ENCODE results near the gene LTA.

Gene LTA
- total RNA-seq = 5.6 to 893 (median 28.0) reads per million in 9 experiments

GRCh38 chr6:31572041-31572911 is at the start of gene LTA:
TSS of gene LTA (plus strand) at chr6:31572289. CDS start at chr6:31572743, 454 bp downstream.
- Mint-ChIP-seq H3K27ac (peak within 1 kb of the TSS; percentile 92 to 98), H3K4me1 (ENCODE audit: low read depth in 2 of 2) (peaks cover 73 to 94% of the 10 kb centered on the region in 2 donors), H3K9me3 (no peaks in the 10 kb centered on the region), H3K27me3 (no peaks in the 10 kb centered on the region), H3K4me3 (peak within 1 kb of the TSS; percentile 82 to 99), H3K36me3 (ENCODE audit: insufficient read depth) (peaks cover 68% of the 10 kb centered on the region)
- DNase-seq = peak; percentile 66 to 71 (median 67)
- ATAC-seq (replicated peaks) = peak; percentile 59

GRCh38 chr6:31525553-31525931 is 46.5 kb upstream of the LTA start:
- peak overlapping the region in 1 of 2 donors; percentile 30 for H3K27ac Mint-ChIP-seq
- no peaks in the 10 kb centered on the region for H3K9me3 Mint-ChIP-seq
- no peak overlapping the region for H3K4me3 Mint-ChIP-seq
- no peak for ATAC-seq (replicated peaks)
- peaks cover 5 to 7% of the 10 kb centered on the region in 2 donors for H3K4me1 Mint-ChIP-seq (ENCODE audit: low read depth in 2 of 2)
- no peak for DNase-seq
- H3K36me3 Mint-ChIP-seq (ENCODE audit: insufficient read depth) = peaks cover 18% of the 10 kb centered on the region
- H3K27me3 Mint-ChIP-seq = no peaks in the 10 kb centered on the region

GRCh38 chr6:31525932-31526591 is 46.0 kb upstream of the LTA start:
- ATAC-seq (replicated peaks) = no peak

GRCh38 chr6:31528307-31528777 is 43.7 kb upstream of the LTA start:
- peaks cover 14 to 24% of the 10 kb centered on the region in 2 donors for H3K4me1 Mint-ChIP-seq (ENCODE audit: low read depth in 2 of 2)
- peak overlapping the region; percentile 84 to 85 for H3K27ac Mint-ChIP-seq
- H3K9me3 Mint-ChIP-seq = no peaks in the 10 kb centered on the region
- no peaks in the 10 kb centered on the region for H3K27me3 Mint-ChIP-seq
- H3K4me3 Mint-ChIP-seq = no peak overlapping the region
- ATAC-seq (replicated peaks) (no peak), DNase-seq (no peak)
- peaks cover 45% of the 10 kb centered on the region for H3K36me3 Mint-ChIP-seq (ENCODE audit: insufficient read depth)

More at GRCh38 chr6:31525932-31526591, 46.0 kb upstream of the LTA start:
- H3K4me1 Mint-ChIP-seq (ENCODE audit: low read depth in 2 of 2) = peaks cover 8 to 9% of the 10 kb centered on the region in 2 donors
- H3K27me3 Mint-ChIP-seq = no peaks in the 10 kb centered on the region
- H3K9me3 Mint-ChIP-seq = no peaks in the 10 kb centered on the region
- H3K27ac Mint-ChIP-seq = peak overlapping the region in 1 of 2 donors; percentile 30
- H3K4me3 Mint-ChIP-seq = no peak overlapping the region
- peaks cover 24% of the 10 kb centered on the region for H3K36me3 Mint-ChIP-seq (ENCODE audit: insufficient read depth)
- DNase-seq = no peak

GRCh38 chr6:31528821-31529328 is 43.2 kb upstream of the LTA start, which contains the start of gene MCCD1:
TSS of gene MCCD1 (plus strand) at chr6:31528962. CDS start at chr6:31529015, 53 bp downstream.
- no peak within 1 kb of the TSS for H3K4me3 Mint-ChIP-seq
- DNase-seq = no peak
- H3K9me3 Mint-ChIP-seq = no peaks in the 10 kb centered on the region
- H3K4me1 Mint-ChIP-seq (ENCODE audit: low read depth in 2 of 2) = peaks cover 14 to 26% of the 10 kb centered on the region in 2 donors
- peak; percentile 5 for ATAC-seq (replicated peaks)
- no peaks in the 10 kb centered on the region for H3K27me3 Mint-ChIP-seq
- peak within 1 kb of the TSS; percentile 84 to 85 for H3K27ac Mint-ChIP-seq
- H3K36me3 Mint-ChIP-seq (ENCODE audit: insufficient read depth) = peaks cover 50% of the 10 kb centered on the region

GRCh38 chr6:31529329-31530150 is 42.5 kb upstream of the LTA start:
- H3K27me3 Mint-ChIP-seq = no peaks in the 10 kb centered on the region
- peak overlapping the region; percentile 84 to 85 for H3K27ac Mint-ChIP-seq
- no peak for DNase-seq

GRCh38 chr6:31530659-31531058 is 41.4 kb upstream of the LTA start:
- no peak overlapping the region for H3K4me3 Mint-ChIP-seq
- H3K27me3 Mint-ChIP-seq = no peaks in the 10 kb centered on the region
- ATAC-seq (replicated peaks) (no peak), DNase-seq (no peak)
- no peaks in the 10 kb centered on the region for H3K9me3 Mint-ChIP-seq
- no peak overlapping the region for H3K27ac Mint-ChIP-seq
- peaks cover 68% of the 10 kb centered on the region for H3K36me3 Mint-ChIP-seq (ENCODE audit: insufficient read depth)
- peaks cover 14 to 33% of the 10 kb centered on the region in 2 donors for H3K4me1 Mint-ChIP-seq (ENCODE audit: low read depth in 2 of 2)

More at GRCh38 chr6:31529329-31530150, 42.5 kb upstream of the LTA start:
- Mint-ChIP-seq H3K9me3 (no peaks in the 10 kb centered on the region), H3K4me1 (ENCODE audit: low read depth in 2 of 2) (peaks cover 14 to 26% of the 10 kb centered on the region in 2 donors), H3K36me3 (ENCODE audit: insufficient read depth) (peaks cover 57% of the 10 kb centered on the region), H3K4me3 (no peak overlapping the region)
- ATAC-seq (replicated peaks) = peak; percentile 16

- H3K36me3 Mint-ChIP-seq (ENCODE audit: insufficient read depth) = peaks cover 73% of the 10 kb centered on the region
- DNase-seq (no peak), ATAC-seq (replicated peaks) (no peak)
- H3K4me1 Mint-ChIP-seq (ENCODE audit: low read depth in 2 of 2) = peaks cover 16 to 33% of the 10 kb centered on the region in 2 donors
- H3K9me3 Mint-ChIP-seq = no peaks in the 10 kb centered on the region
- H3K27ac Mint-ChIP-seq = no peak overlapping the region
- no peak overlapping the region for H3K4me3 Mint-ChIP-seq
- H3K27me3 Mint-ChIP-seq = no peaks in the 10 kb centered on the region
Measured at GRCh38 chr6:31531162-31531561, 40.9 kb upstream of the LTA start.

- Mint-ChIP-seq H3K4me3 (no peak overlapping the region), H3K9me3 (no peaks in the 10 kb centered on the region), H3K27ac (peak overlapping the region; percentile 46 to 60), H3K27me3 (no peaks in the 10 kb centered on the region), H3K4me1 (ENCODE audit: low read depth in 2 of 2) (peaks cover 20 to 33% of the 10 kb centered on the region in 2 donors), H3K36me3 (ENCODE audit: insufficient read depth) (peaks cover 81% of the 10 kb centered on the region)
- DNase-seq (no peak), ATAC-seq (replicated peaks) (no peak)
Measured at GRCh38 chr6:31531771-31532643, 40.1 kb upstream of the LTA start.

GRCh38 chr6:31532644-31533454 is 39.2 kb upstream of the LTA start:
- peaks cover 86% of the 10 kb centered on the region for H3K36me3 Mint-ChIP-seq (ENCODE audit: insufficient read depth)
- H3K9me3 Mint-ChIP-seq = no peaks in the 10 kb centered on the region
- peak overlapping the region; percentile 51 to 60 for H3K27ac Mint-ChIP-seq
- no peaks in the 10 kb centered on the region for H3K27me3 Mint-ChIP-seq
- ATAC-seq (replicated peaks) (no peak), DNase-seq (no peak)
- H3K4me1 Mint-ChIP-seq (ENCODE audit: low read depth in 2 of 2) = peaks cover 22 to 33% of the 10 kb centered on the region in 2 donors
- no peak overlapping the region for H3K4me3 Mint-ChIP-seq

- H3K9me3 Mint-ChIP-seq = no peaks in the 10 kb centered on the region
- H3K36me3 Mint-ChIP-seq (ENCODE audit: insufficient read depth) = peaks cover 92% of the 10 kb centered on the region
- ATAC-seq (replicated peaks) = no peak
- no peak for DNase-seq
- no peaks in the 10 kb centered on the region for H3K27me3 Mint-ChIP-seq
- peak overlapping the region in 1 of 2 donors; percentile 51 for H3K27ac Mint-ChIP-seq
- H3K4me3 Mint-ChIP-seq = no peak overlapping the region
- H3K4me1 Mint-ChIP-seq (ENCODE audit: low read depth in 2 of 2) = peaks cover 25 to 37% of the 10 kb centered on the region in 2 donors
Measured at GRCh38 chr6:31533455-31533841, 38.6 kb upstream of the LTA start.
